Measurements from ENCODE around the gene ISG20L2.
"Not testable (repeated sequence)": the region's sequence is repeated elsewhere in the genome, so short reads cannot be mapped to it uniquely, and the experiment has no call there.

ISG20L2 gene

DNA sequence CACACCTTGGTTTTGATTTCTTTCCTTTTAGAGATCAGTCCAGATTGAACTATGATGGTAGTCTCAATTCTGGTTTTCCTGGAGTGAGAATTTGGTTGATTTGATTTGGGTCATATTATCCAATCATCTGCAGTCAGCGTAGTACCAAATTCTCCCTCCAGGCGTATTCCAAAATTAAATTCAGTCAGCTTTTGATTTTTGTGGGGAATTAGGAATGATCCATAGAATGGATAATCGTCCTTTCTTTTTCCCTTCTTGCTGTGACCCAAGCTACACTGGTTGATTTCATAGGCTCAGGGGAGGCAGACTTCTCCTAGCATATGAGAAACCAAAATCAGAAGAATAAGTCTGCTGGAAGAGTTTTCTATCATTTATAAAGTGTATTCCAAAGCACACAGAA lies 43.7 kb upstream of the ISG20L2 start:
- no peak for FAIRE-seq
- TF ChIP-seq, protein P1, sequence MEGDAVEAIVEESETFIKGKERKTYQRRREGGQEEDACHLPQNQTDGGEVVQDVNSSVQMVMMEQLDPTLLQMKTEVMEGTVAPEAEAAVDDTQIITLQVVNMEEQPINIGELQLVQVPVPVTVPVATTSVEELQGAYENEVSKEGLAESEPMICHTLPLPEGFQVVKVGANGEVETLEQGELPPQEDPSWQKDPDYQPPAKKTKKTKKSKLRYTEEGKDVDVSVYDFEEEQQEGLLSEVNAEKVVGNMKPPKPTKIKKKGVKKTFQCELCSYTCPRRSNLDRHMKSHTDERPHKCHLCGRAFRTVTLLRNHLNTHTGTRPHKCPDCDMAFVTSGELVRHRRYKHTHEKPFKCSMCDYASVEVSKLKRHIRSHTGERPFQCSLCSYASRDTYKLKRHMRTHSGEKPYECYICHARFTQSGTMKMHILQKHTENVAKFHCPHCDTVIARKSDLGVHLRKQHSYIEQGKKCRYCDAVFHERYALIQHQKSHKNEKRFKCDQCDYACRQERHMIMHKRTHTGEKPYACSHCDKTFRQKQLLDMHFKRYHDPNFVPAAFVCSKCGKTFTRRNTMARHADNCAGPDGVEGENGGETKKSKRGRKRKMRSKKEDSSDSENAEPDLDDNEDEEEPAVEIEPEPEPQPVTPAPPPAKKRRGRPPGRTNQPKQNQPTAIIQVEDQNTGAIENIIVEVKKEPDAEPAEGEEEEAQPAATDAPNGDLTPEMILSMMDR (IDR thresholded peaks at IDR 0.05; ENCODE audit: insufficient read depth, missing control alignments): no peak
- DNase-seq (ENCODE audit: insufficient read length, low spot score): no peak

DNA sequence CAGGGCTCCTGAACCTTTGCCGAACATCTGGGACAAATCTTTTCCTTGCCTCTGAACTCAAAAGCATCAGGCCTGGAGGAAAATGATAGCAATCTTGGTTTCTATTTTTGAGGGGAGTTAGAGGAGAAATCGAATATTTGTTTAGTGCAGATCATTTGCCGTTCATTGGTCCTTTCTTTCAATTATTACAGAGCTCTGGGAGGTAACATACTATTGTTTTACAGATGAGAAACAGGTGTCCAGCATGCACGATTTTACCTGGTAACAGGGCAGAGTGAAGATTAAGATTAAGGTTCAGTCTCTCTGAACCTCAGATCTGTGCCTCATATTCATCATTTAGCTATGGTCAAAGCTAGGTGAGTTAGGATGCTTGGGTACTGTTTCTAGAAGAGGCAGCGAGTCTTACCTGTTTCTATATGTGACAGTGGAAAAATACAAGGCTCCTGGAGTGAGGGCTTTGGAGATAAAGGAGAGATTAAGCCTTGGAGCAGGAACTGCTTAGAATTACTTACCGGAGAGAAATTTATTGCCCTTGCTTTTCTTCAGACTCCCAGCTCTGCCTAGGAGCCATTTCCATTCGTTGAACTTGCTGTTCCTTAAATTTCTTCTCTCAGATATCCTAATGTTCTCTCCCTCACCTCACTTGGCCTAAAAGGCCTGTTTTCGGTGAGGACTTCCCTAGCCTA lies 40.2 kb upstream of the ISG20L2 start:
- DNase-seq (ENCODE audit: insufficient read length, low spot score) (no peak), FAIRE-seq (no peak)
- TF ChIP-seq, protein P1 (IDR thresholded peaks at IDR 0.05; ENCODE audit: insufficient read depth, missing control alignments): no peak

DNA sequence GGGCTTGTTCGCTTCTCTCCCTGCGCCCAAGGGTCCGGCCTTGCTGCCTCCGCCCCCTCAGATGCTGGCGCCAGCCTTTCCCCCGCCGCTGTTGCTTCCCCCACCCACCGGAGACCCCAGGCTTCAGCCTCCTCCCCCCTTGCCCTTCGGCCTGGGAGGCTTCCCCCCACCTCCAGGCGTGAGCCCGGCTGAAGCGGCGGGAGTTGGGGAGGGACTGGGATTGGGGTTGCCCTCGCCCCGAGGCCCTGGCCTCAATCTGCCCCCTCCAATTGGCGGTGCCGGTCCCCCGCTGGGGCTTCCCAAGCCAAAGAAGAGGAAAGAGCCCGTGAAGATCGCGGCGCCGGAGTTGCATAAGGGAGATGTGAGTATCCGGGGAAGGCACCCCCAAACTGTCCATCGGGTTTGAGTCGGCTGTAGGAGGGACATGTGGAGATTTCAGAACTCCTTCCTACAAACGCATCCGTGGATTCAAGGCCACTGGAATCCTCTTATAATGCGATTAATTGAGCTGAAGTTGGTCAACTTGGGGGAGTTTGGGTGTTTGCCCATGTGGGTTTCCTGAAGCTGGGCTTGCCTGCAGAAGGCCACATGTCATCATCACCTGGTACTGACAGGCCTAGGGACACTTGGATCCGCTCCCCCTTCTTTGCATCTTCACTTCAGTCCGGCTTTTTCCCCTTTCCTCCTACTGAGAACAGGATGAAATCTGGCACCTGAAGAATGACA lies 39.5 kb upstream of the ISG20L2 start:
- FAIRE-seq (no peak), DNase-seq (ENCODE audit: insufficient read length, low spot score) (no peak)
- TF ChIP-seq, protein P1 (IDR thresholded peaks at IDR 0.05; ENCODE audit: insufficient read depth, missing control alignments): no peak

DNA sequence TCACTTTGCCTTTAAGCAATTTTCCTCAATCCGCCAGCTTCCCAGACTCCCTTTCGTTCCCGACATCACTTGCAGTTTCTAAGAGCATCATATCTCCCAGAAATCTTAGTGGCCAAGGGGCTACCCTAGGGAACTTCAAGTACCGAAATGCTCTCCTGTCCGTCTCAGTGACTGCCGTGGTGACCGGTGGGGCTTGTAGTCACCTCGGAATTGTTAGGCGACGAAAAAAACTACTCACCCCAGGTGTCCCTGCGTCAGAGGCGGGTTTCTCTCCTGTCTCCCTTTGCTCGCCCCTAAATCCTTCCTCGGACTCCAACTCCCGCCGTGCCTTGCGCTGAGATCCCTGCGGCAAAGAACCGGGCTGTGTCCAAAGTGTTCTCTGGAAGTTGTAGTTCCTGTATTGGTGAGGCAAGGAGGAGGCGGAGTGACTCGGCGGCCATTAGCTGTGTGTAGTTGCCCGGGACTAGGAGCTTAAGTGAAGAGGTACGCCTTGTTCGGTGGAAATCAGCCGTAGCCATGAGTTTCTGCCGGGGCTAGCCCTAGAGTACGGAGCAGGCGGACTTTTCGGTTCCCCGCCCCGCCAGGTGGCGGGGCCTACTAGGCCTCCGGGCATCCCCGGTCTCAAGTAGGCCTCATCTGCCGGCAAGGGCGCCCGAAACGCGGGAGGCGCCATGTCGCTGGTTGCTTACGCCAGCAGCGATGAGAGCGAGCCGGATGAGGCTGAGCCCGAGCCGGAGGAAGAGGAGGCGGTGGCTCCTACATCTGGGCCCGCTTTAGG lies 38.7 kb upstream of the ISG20L2 start, which contains the start of gene PRCC:
Gene PRCC (plus strand): TSS at position 435 of the 778 bp plus-strand sequence. CDS start 237 bp downstream, at position 672.
- FAIRE-seq (peak; percentile 85), DNase-seq (ENCODE audit: insufficient read length, low spot score) (peak; percentile 60)
- TF ChIP-seq, protein P1 (IDR thresholded peaks at IDR 0.05; ENCODE audit: insufficient read depth, missing control alignments): no peak

DNA sequence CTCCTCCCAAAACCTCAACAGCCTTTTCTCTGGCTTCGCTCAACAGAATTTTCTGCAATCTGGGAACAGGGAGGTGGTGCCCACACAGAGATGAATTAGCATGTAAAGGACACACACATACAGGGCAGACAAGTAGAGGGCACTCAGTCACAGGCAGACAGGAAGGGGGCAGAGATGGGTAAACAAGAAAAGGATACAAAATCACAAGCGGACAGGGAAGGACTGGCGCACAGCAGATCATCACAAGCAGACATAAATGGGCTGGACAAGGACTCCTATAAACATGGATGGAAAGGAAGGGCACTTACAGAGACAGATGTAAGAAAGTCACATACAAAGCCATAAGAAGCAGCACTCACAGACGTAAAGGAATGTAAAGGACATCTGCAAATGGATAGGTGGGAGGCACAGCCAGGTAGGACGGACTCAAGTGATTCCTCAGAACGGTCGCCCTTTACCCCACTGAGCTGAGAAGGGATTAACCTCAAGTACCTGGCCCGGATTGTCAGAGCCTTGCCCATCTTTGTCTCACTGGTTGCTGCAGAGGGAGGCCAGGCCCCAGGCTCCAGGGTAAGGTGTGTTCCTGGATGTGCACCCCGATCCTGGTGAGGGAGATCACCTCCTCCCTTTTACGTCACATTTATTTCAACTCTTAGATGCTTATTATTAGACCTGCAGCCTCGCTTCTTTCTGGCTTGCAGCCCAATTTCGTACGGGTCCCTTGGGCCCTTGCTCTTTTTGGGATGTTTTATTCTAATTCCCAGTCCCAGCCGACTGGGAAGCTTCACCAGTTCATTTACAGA lies 37.9 kb upstream of the ISG20L2 start:
- TF ChIP-seq, protein P1 (IDR thresholded peaks at IDR 0.05; ENCODE audit: insufficient read depth, missing control alignments): no peak
- FAIRE-seq (no peak), DNase-seq (ENCODE audit: insufficient read length, low spot score) (no peak)

DNA sequence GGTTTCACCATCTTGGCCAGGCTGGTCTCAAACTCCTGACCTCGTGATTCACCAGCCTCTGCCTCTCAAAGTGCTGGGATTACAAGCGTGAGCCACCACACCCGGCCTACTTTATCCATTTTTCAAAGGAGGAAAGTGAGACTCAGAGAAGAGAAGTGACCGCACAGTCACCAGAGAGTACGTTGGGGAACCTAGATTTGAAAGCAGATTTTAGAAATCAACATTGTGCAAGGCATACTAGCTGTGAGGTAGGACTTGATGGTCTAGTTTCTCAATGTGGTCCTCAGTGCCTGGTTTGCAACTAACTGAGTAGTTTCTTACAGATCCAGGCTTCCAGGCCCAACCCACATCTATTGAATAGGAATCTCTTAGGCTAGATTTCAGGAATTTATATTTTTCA lies 37.1 kb upstream of the ISG20L2 start:
- FAIRE-seq (no peak), DNase-seq (ENCODE audit: insufficient read length, low spot score) (no peak)
- TF ChIP-seq, protein P1 (IDR thresholded peaks at IDR 0.05; ENCODE audit: insufficient read depth, missing control alignments): no peak

DNA sequence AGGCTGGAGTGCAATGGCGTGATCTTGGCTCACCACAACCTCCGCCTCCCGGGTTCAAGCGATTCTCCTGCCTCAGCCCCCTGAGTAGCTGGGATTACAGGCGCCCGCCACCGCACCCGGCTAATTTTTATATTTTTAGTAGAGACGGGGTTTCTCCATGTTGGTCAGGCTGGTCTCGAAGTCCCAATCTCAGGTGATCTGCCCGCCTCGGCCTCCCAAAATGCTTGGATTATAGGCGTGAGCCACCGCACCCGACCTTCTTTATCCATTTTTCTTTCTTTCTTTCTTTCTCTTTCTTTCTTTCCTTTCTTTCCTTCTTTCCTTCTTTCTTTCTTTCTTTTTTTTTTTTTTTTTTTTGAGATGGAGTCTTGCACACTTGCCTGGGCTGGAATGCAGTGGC lies 36.6 kb upstream of the ISG20L2 start:
- not testable (repeated sequence) for FAIRE-seq

More for the DNA sequence above, 36.6 kb upstream of the ISG20L2 start:
- DNase-seq (ENCODE audit: insufficient read length, low spot score): not testable (repeated sequence)
